SJCRH30 (cell line): ENCODE data around the gene RYR3. TPM values are rescaled to one million over a fixed set of nuclear protein-coding genes. Genes with fewer than 3 reads are reported as not detected.
A peak's percentile ranks its signal among the peaks of the same experiment; 100 is the strongest.

Experiments
- DNase-seq, 2 experiments: peaks; one replicate each; pipeline ENCODE4 v3.0.0-alpha.2; 2015 to 2020
- H3K27ac ChIP-seq: fragments of 250-450 bp; sonication (Bioruptor Pico); 2 replicates; pipeline ENCODE4 v1.5.1; 2020; ENCODE audit warnings: mild to moderate bottlenecking, moderate library complexity
- H3K27me3 ChIP-seq: fragments of 250-450 bp; sonication (Bioruptor Pico); 2 replicates; pipeline ENCODE4 v1.5.1; 2020; ENCODE audit warnings: mild to moderate bottlenecking, moderate library complexity
- H3K36me3 ChIP-seq: fragments of 250-450 bp; sonication (Bioruptor Pico); 2 replicates; pipeline ENCODE4 v1.5.1; 2020; ENCODE audit warnings: mild to moderate bottlenecking, moderate library complexity
- H3K4me1 ChIP-seq: fragments of 250-450 bp; sonication (Bioruptor Pico); 2 replicates; pipeline ENCODE4 v1.5.1; 2020; ENCODE audit warnings: mild to moderate bottlenecking, moderate library complexity
- H3K4me3 ChIP-seq: fragments of 250-450 bp; sonication (Bioruptor Pico); 2 replicates; pipeline ENCODE4 v1.5.1; 2020; ENCODE audit warnings: mild to moderate bottlenecking, moderate library complexity
- H3K9me3 ChIP-seq: fragments of 250-450 bp; sonication (Bioruptor Pico); replicated peaks from 2 replicates; pipeline ENCODE4 v1.5.1; 2020; ENCODE audit warnings: mild to moderate bottlenecking, moderate library complexity
- total RNA-seq: library from RNA; depleted of rRNA; stranded (reverse); fragments of >200 nt; shearing (Covaris generic); gene quantifications from 2 replicates; pipeline ENCODE4 v1.2.3, GENCODE V29; 2014

RYR3 gene
- total RNA-seq, 1 experiment from 2014 or later = 23.4 TPM

- H3K9me3 ChIP-seq = no peaks in the 10 kb centered on the region
- DNase-seq = no peak
- H3K27ac ChIP-seq = no peak overlapping the region
- H3K4me1 ChIP-seq = peaks cover 9% of the 10 kb centered on the region; the same call in 1 of the 2 replicates
- H3K27me3 ChIP-seq = no peaks in the 10 kb centered on the region
- H3K4me3 ChIP-seq = no peak overlapping the region
- peaks cover 29% of the 10 kb centered on the region for H3K36me3 ChIP-seq
These were observed 329.2 kb downstream of the RYR3 start for GRCh38 chr15:33639978-33640377.

GRCh38 chr15:33641069-33641468 lies 330.3 kb downstream of the RYR3 start:
- Histone ChIP-seq H3K4me3 (no peak overlapping the region), H3K27me3 (no peaks in the 10 kb centered on the region), H3K36me3 (peaks cover 23% of the 10 kb centered on the region), H3K9me3 (no peaks in the 10 kb centered on the region), H3K27ac (no peak overlapping the region), H3K4me1 (peaks cover 9% of the 10 kb centered on the region; the same call in 1 of the 2 replicates)
- no peak for DNase-seq

DNA sequence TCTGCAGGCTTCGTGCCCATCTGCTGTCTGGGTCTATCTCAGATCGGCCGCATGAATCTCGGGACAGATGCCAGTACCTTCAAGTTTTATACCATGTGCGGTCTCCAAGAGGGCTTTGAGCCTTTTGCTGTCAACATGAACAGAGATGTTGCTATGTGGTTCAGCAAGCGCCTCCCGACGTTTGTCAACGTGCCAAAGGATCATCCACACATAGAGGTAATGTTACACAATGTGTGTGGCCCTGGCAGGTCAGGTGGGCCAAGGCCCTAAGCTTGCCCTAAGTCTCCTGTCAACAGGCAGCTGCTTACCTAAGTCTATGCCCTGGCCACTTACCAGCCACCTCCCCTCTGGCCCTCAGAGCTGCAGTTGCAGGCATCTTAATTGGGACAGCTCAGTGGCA lies 333.5 kb downstream of the RYR3 start:
- no peaks in the 10 kb centered on the region for H3K27me3 ChIP-seq
- DNase-seq = peak; percentile 86
- H3K27ac ChIP-seq = no peak overlapping the region; the same call in 1 of the 2 replicates
- peaks cover 9% of the 10 kb centered on the region; the same call in 1 of the 2 replicates for H3K4me1 ChIP-seq
- no peaks in the 10 kb centered on the region for H3K9me3 ChIP-seq
- H3K36me3 ChIP-seq = peaks cover 24% of the 10 kb centered on the region
- no peak overlapping the region for H3K4me3 ChIP-seq

GRCh38 chr15:33646744-33647143 lies 336.0 kb downstream of the RYR3 start:
- H3K4me3 ChIP-seq = no peak overlapping the region
- H3K4me1 ChIP-seq = peaks cover 9% of the 10 kb centered on the region; the same call in 1 of the 2 replicates
- no peaks in the 10 kb centered on the region for H3K9me3 ChIP-seq
- H3K36me3 ChIP-seq = peaks cover 28% of the 10 kb centered on the region
- no peak overlapping the region for H3K27ac ChIP-seq
- H3K27me3 ChIP-seq = no peaks in the 10 kb centered on the region
- no peak for DNase-seq

GRCh38 chr15:33649217-33649933 lies 338.6 kb downstream of the RYR3 start:
- H3K4me3 ChIP-seq = no peak overlapping the region
- peaks cover 2% of the 10 kb centered on the region; the same call in 1 of the 2 replicates for H3K4me1 ChIP-seq
- H3K27ac ChIP-seq = no peak overlapping the region
- H3K9me3 ChIP-seq = no peaks in the 10 kb centered on the region
- no peak for DNase-seq
- peaks cover 36% of the 10 kb centered on the region for H3K36me3 ChIP-seq
- no peaks in the 10 kb centered on the region for H3K27me3 ChIP-seq

DNA sequence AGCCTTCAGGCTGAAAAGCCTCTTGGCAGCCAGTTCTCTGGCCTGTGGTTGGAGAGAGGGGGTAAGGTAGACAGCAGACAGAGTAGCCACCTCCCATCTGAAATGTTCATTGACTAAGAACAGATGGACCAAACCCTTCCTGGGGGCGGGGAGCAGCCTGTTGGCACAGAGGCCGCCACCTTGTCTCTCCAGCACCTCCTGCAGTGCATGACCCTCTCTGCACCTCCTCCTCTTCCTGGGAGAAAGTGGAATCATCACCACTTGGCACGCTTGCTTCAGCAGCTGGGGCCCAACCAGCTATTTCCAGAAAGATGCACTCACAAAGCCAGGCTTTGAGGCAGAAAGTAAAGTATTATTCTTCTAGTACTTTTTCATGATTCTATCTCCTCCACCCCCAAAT lies 344.1 kb downstream of the RYR3 start:
- Histone ChIP-seq H3K4me3 (no peak overlapping the region), H3K27ac (no peak overlapping the region), H3K9me3 (no peaks in the 10 kb centered on the region), H3K4me1 (no peaks in the 10 kb centered on the region), H3K27me3 (no peaks in the 10 kb centered on the region), H3K36me3 (peaks cover 37% of the 10 kb centered on the region)
- DNase-seq = peak; percentile 42

GRCh38 chr15:33655488-33655887 lies 344.7 kb downstream of the RYR3 start:
- Histone ChIP-seq H3K9me3 (no peaks in the 10 kb centered on the region), H3K4me3 (no peak overlapping the region), H3K36me3 (peaks cover 35% of the 10 kb centered on the region), H3K4me1 (no peaks in the 10 kb centered on the region), H3K27ac (no peak overlapping the region), H3K27me3 (no peaks in the 10 kb centered on the region)
- no peak for DNase-seq

- Histone ChIP-seq H3K27me3 (no peaks in the 10 kb centered on the region), H3K36me3 (peaks cover 41% of the 10 kb centered on the region), H3K4me3 (no peak overlapping the region), H3K27ac (no peak overlapping the region), H3K9me3 (no peaks in the 10 kb centered on the region), H3K4me1 (no peaks in the 10 kb centered on the region)
- no peak for DNase-seq
These were observed 345.4 kb downstream of the RYR3 start for GRCh38 chr15:33656168-33656567.

DNA sequence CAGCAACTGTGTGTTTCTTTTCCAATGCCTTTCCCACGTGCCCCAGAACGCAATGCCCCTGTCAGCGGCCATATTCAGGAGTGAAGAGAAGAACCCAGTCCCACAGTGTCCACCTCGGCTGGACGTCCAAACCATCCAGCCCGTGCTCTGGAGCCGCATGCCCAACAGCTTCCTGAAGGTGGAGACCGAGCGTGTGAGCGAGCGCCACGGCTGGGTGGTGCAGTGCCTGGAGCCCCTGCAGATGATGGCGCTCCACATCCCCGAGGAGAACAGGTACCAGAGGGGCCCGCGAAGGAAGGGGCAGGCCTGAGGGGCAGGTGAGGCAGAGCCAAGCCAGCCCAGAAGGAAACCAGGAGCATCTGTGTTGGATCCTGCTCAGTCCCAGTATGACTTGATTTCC lies 349.4 kb downstream of the RYR3 start:
- no peaks in the 10 kb centered on the region for H3K9me3 ChIP-seq

GRCh38 chr15:33662014-33662413 lies 351.2 kb downstream of the RYR3 start:
- Histone ChIP-seq H3K27me3 (no peaks in the 10 kb centered on the region), H3K4me1 (no peaks in the 10 kb centered on the region), H3K4me3 (no peak overlapping the region), H3K27ac (no peak overlapping the region), H3K36me3 (peaks cover 56% of the 10 kb centered on the region), H3K9me3 (no peaks in the 10 kb centered on the region)
- no peak for DNase-seq

More for the DNA sequence above, 349.4 kb downstream of the RYR3 start:
- H3K27me3 ChIP-seq = no peaks in the 10 kb centered on the region
- DNase-seq = no peak
- no peak overlapping the region for H3K4me3 ChIP-seq
- no peaks in the 10 kb centered on the region for H3K4me1 ChIP-seq
- no peak overlapping the region for H3K27ac ChIP-seq
- H3K36me3 ChIP-seq = peaks cover 56% of the 10 kb centered on the region

- Histone ChIP-seq H3K27ac (no peak overlapping the region), H3K36me3 (peaks cover 53% of the 10 kb centered on the region)
- DNase-seq = no peak
These were observed 354.2 kb downstream of the RYR3 start for GRCh38 chr15:33664947-33665346.

DNA sequence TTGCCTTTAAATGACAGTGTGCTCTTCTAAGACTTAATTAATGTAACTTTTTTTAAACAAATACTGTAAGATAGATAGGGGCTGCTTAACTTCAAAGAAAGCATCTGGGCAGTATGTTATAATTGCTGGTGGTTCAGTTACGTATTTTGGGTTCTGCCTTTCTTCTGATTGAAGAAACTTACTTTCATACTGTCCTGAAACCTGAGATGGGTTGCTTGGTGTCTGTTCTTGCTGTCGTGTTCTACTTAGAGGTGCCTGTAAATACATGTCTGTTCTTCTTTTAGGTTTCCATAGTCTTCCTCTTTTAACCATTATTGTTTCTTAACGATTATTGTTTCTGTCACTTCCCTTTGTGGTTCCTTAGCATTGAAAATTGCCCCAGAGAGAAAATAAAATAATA lies 359.8 kb downstream of the RYR3 start:
- H3K36me3 ChIP-seq = peaks cover 39% of the 10 kb centered on the region

More at GRCh38 chr15:33664947-33665346, 354.2 kb downstream of the RYR3 start:
- H3K4me3 ChIP-seq = no peak overlapping the region
- no peaks in the 10 kb centered on the region for H3K27me3 ChIP-seq
- H3K9me3 ChIP-seq = no peaks in the 10 kb centered on the region
- no peaks in the 10 kb centered on the region for H3K4me1 ChIP-seq

DNA sequence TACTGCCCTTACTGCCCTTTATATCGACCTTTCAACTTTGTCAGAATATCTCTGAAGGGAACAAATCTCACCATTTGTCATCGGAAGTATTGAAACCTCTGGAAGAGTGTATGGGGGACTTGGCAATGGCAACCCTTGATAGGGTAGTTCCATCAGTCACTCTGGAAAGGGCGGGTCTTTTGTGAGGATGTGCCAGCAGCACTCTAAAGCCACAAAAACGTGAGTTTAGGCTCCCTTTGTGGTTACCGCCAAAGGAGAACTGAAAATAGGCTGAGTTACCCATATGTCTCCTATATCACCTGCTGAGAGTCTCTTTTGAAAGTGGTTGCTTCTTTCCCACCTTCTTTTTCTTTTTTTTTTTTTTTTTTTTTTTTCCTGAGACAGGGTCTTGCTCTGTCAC lies 360.7 kb downstream of the RYR3 start:
- Histone ChIP-seq H3K4me3 (no peak overlapping the region), H3K9me3 (no peaks in the 10 kb centered on the region), H3K27me3 (no peaks in the 10 kb centered on the region), H3K27ac (no peak overlapping the region), H3K4me1 (no peaks in the 10 kb centered on the region), H3K36me3 (peaks cover 33% of the 10 kb centered on the region)
- no peak for DNase-seq

More for the DNA sequence above, 359.8 kb downstream of the RYR3 start:
- no peak overlapping the region for H3K4me3 ChIP-seq
- H3K9me3 ChIP-seq = no peaks in the 10 kb centered on the region
- DNase-seq = no peak
- no peaks in the 10 kb centered on the region for H3K4me1 ChIP-seq
- no peaks in the 10 kb centered on the region for H3K27me3 ChIP-seq
- no peak overlapping the region for H3K27ac ChIP-seq

- Histone ChIP-seq H3K27me3 (no peaks in the 10 kb centered on the region), H3K36me3 (peaks cover 28% of the 10 kb centered on the region), H3K4me3 (no peak overlapping the region), H3K27ac (no peak overlapping the region), H3K9me3 (no peaks in the 10 kb centered on the region), H3K4me1 (no peaks in the 10 kb centered on the region)
- DNase-seq = peak; percentile 24 to 54
These were observed 364.5 kb downstream of the RYR3 start for GRCh38 chr15:33675246-33675645.

- DNase-seq = no peak
- Histone ChIP-seq H3K9me3 (no peaks in the 10 kb centered on the region), H3K36me3 (peaks cover 21% of the 10 kb centered on the region), H3K27ac (no peak overlapping the region), H3K4me3 (no peak overlapping the region), H3K4me1 (no peaks in the 10 kb centered on the region), H3K27me3 (no peaks in the 10 kb centered on the region)
These were observed 366.6 kb downstream of the RYR3 start for GRCh38 chr15:33677238-33677830.
